Trophoblast cell (in vitro differentiated cells and primary cell): ENCODE results near the gene EXD3.
A peak's percentile ranks its signal among the peaks of the same experiment; 100 is the strongest.
"Not testable (repeated sequence)": the region's sequence is repeated elsewhere in the genome, so short reads cannot be mapped to it uniquely, and the experiment has no call there.

ENCODE experiments used
- DNase-seq, 2 donors: peaks; one replicate each; pipeline ENCODE4 v3.0.0-alpha.2; 2016
- H2AFZ ChIP-seq: 2 replicates; pipeline ENCODE4 v1.6.1; 2013; ENCODE audit warnings: low read length, moderate library complexity, mild to moderate bottlenecking; ENCODE audit not compliant: insufficient read depth, poor library complexity
- H2AK5ac ChIP-seq: 2 replicates; pipeline ENCODE4 v1.6.1; 2013; ENCODE audit warnings: mild to moderate bottlenecking, low read length
- H2BK120ac ChIP-seq: 2 replicates; pipeline ENCODE4 v1.6.1; 2013; ENCODE audit warnings: low read length, mild to moderate bottlenecking, moderate library complexity; ENCODE audit not compliant: insufficient read depth, poor library complexity
- H2BK12ac ChIP-seq: 2 replicates; pipeline ENCODE4 v1.6.1; 2013; ENCODE audit warnings: mild to moderate bottlenecking, low read length, moderate library complexity
- H2BK5ac ChIP-seq: 2 replicates; pipeline ENCODE4 v1.6.1; 2013; ENCODE audit warnings: low read length, low read depth, moderate library complexity, mild to moderate bottlenecking; ENCODE audit not compliant: poor library complexity
- H3K14ac ChIP-seq: 2 replicates; pipeline ENCODE4 v1.6.1; 2013; ENCODE audit warnings: mild to moderate bottlenecking, low read length
- H3K18ac ChIP-seq: 2 replicates; pipeline ENCODE4 v1.6.1; 2013; ENCODE audit warnings: mild to moderate bottlenecking, low read length
- H3K23ac ChIP-seq: 2 replicates; pipeline ENCODE4 v1.6.1; 2013; ENCODE audit warnings: low read length
- H3K27ac ChIP-seq: 2 replicates; pipeline ENCODE4 v1.5.1; 2013; ENCODE audit warnings: low read depth, mild to moderate bottlenecking, inconsistent platforms, low read length, moderate library complexity
- H3K27me3 ChIP-seq: 2 replicates; pipeline ENCODE4 v1.6.1; 2013; ENCODE audit warnings: inconsistent platforms, mild to moderate bottlenecking, low read length, moderate library complexity; ENCODE audit not compliant: insufficient read depth
- H3K36me3 ChIP-seq, 2 experiments: 1 replicate in 1 of 2; 2 replicates in 1 of 2; pipeline ENCODE4 v1.6.1; 2013; ENCODE audit warnings: low read length in 2 of 2, mild to moderate bottlenecking in 2 of 2, moderate library complexity in 1 of 2; ENCODE audit not compliant: insufficient read depth in 2 of 2, control insufficient read depth in 1 of 2
- H3K4ac ChIP-seq: 2 replicates; pipeline ENCODE4 v1.6.1; 2013; ENCODE audit warnings: low read depth, mild to moderate bottlenecking, low read length, moderate library complexity
- H3K4me1 ChIP-seq, 2 experiments: 1 replicate in 1 of 2; 2 replicates in 1 of 2; pipeline ENCODE4 v1.6.1; 2013; ENCODE audit warnings: low read length in 2 of 2, mild to moderate bottlenecking in 2 of 2, moderate library complexity in 1 of 2; ENCODE audit not compliant: insufficient read depth in 2 of 2, control insufficient read depth in 1 of 2
- H3K4me2 ChIP-seq: 2 replicates; pipeline ENCODE4 v1.6.1; 2013; ENCODE audit warnings: inconsistent platforms, mild to moderate bottlenecking, low read length, moderate library complexity
- H3K4me3 ChIP-seq: 2 replicates; pipeline ENCODE4 v1.5.1; 2013; ENCODE audit warnings: mild to moderate bottlenecking, low read depth, low read length, inconsistent platforms
- H3K79me1 ChIP-seq: one replicate; pipeline ENCODE4 v1.6.1; 2013; ENCODE audit warnings: low read length
- H3K79me2 ChIP-seq: 2 replicates; pipeline ENCODE4 v1.6.1; 2013; ENCODE audit warnings: low read length, mild to moderate bottlenecking; ENCODE audit not compliant: control insufficient read depth, insufficient read depth, poor library complexity
- H3K9ac ChIP-seq: 2 replicates; pipeline ENCODE4 v1.6.1; 2013; ENCODE audit warnings: mild to moderate bottlenecking, low read length
- H3K9me3 ChIP-seq: 2 replicates; pipeline ENCODE4 v1.6.1; 2013; ENCODE audit warnings: low read depth, mild to moderate bottlenecking, control low read depth, inconsistent platforms, low read length; ENCODE audit not compliant: insufficient read depth
- H4K12ac ChIP-seq: 2 replicates; pipeline ENCODE4 v1.6.1; 2013; ENCODE audit warnings: low read depth, mild to moderate bottlenecking, low read length, moderate library complexity
- H4K8ac ChIP-seq: 2 replicates; pipeline ENCODE4 v1.6.1; 2013; ENCODE audit warnings: low read depth, mild to moderate bottlenecking, low read length, moderate library complexity
- H4K91ac ChIP-seq: one replicate; pipeline ENCODE4 v1.6.1; 2013; ENCODE audit warnings: low read depth, mild to moderate bottlenecking, low read length, moderate library complexity
- WGBS: extraction: QIAGEN DNeasy Blood & Tissue Kit; methylation state at CpG from one replicate; pipeline ENCODE4 v1.1.7; 2013; ENCODE audit warnings: missing lambda C conversion rate; ENCODE audit not compliant: insufficient read length, insufficient coverage; ENCODE audit errors: extremely low coverage; 5-methylcytosine and 5-hydroxymethylcytosine counted together

EXD3 gene

DNA sequence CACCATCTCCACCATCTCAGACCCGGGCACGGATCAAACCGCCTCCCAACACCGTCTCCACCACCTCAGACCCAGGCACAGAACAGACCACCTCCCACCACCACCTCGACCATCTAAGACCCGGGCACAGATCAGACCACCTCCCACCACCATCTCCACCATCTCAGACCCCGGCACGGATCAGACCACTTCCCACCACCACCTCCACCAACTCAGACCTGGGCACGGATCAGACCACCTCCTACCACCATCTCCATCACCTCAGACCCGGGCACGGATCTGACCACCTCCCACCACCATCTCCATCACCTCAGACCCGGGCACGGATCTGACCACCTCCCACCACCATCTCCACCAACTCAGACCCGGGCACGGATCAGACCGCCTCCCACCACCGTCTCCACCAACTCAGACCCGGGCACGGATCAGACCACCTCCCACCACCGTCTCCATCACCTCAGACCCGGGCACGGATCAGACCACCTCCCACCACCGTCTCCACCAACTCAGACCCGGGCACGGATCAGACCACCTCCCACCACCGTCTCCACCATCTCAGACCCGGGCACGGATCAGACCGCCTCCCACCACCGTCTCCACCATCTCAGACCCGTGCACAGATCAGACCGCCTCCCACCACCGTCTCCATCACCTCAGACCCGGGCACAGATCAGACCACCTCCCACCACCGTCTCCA is 43.6 kb upstream of the EXD3 start:
- not testable (repeated sequence) for H3K4ac ChIP-seq, H2AK5ac ChIP-seq, DNase-seq, H3K4me3 ChIP-seq, H3K79me1 ChIP-seq, H2AFZ ChIP-seq, H3K4me1 ChIP-seq, H4K12ac ChIP-seq, H3K27ac ChIP-seq, H4K91ac ChIP-seq, H3K18ac ChIP-seq, H3K27me3 ChIP-seq, H3K36me3 ChIP-seq, H3K9ac ChIP-seq, H2BK5ac ChIP-seq, H3K14ac ChIP-seq, H3K23ac ChIP-seq, H4K8ac ChIP-seq, H2BK120ac ChIP-seq, H2BK12ac ChIP-seq, H3K79me2 ChIP-seq, H3K4me2 ChIP-seq, H3K9me3 ChIP-seq
- WGBS, result no CpG with 5 or more reads among the region's 35 CpGs

GRCh38 chr9:137465720-137466388 is 42.9 kb upstream of the EXD3 start:
- no peak for DNase-seq
- no peak overlapping the region for H2AK5ac ChIP-seq
- peaks cover 2% of the 10 kb centered on the region for H3K27me3 ChIP-seq
- no peaks in the 10 kb centered on the region for H3K79me2 ChIP-seq
- H2BK5ac ChIP-seq, result no peak overlapping the region
- no peak overlapping the region for H2BK12ac ChIP-seq
- H3K18ac ChIP-seq, result no peak overlapping the region
- H3K4me1 ChIP-seq, result no peaks in the 10 kb centered on the region
- H3K4me3 ChIP-seq, result no peak overlapping the region
- no peak overlapping the region for H2BK120ac ChIP-seq
- no peak overlapping the region for H4K12ac ChIP-seq
- no peak overlapping the region for H4K91ac ChIP-seq
- no peaks in the 10 kb centered on the region for H3K79me1 ChIP-seq
- H3K4ac ChIP-seq, result no peak overlapping the region
- no peaks in the 10 kb centered on the region for H3K36me3 ChIP-seq
- WGBS, result no CpG with 5 or more reads among the region's 23 CpGs
- no peak overlapping the region for H2AFZ ChIP-seq
- H3K27ac ChIP-seq, result no peak overlapping the region
- no peak overlapping the region for H3K14ac ChIP-seq
- H3K4me2 ChIP-seq, result no peak overlapping the region
- H3K9ac ChIP-seq, result no peak overlapping the region
- H3K9me3 ChIP-seq, result peaks cover 3% of the 10 kb centered on the region
- no peak overlapping the region for H4K8ac ChIP-seq
- no peak overlapping the region for H3K23ac ChIP-seq

DNA sequence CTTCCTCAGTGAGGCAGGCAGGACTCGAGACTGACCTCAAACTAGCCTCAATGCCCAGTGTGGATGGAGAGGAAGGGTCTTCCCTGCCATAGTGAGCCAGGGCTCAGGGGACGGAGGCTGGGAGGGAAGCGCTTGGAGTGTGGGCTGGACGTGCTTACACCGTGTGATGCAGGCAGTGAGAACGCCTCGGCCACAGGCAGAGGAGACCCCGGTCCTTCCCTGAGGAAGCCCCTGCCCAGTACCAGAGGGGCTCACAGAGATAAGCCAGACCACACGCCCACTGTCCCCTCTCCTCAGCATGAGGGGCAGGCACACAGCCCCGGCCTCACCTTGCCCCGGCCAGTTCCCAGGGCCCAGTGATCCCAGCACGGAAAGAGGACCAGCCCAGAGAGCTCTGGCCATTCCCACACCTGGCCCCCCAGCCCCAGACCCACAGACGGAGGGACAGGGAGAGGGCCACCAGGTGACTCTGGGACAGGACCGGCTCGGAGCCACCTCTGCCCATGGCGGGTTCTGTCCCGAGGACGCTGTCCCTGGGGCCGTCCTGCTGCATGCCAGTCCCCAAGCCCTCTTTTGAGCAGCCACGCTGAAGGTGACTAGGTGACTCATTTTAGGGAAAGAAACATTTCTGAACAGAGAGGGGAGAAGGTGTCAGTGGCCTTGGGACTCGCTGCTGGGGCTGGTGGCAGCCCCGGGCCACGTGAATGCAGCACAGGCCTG is 42.2 kb upstream of the EXD3 start:
- H3K14ac ChIP-seq, result no peak overlapping the region
- H2BK5ac ChIP-seq, result no peak overlapping the region
- no peak overlapping the region for H2AFZ ChIP-seq
- H3K27ac ChIP-seq, result no peak overlapping the region
- no peak overlapping the region for H4K8ac ChIP-seq
- no peak overlapping the region for H3K23ac ChIP-seq
- no peak overlapping the region for H3K4ac ChIP-seq
- H3K79me2 ChIP-seq, result no peaks in the 10 kb centered on the region
- no peak overlapping the region for H3K9ac ChIP-seq
- peaks cover 3% of the 10 kb centered on the region for H3K9me3 ChIP-seq
- H3K4me3 ChIP-seq, result no peak overlapping the region
- whole genome bisulfite sequencing, result no CpG with 5 or more reads among the region's 23 CpGs
- H4K12ac ChIP-seq, result no peak overlapping the region
- no peak overlapping the region for H2BK120ac ChIP-seq
- H3K36me3 ChIP-seq, result no peaks in the 10 kb centered on the region
- H2AK5ac ChIP-seq, result no peak overlapping the region
- H4K91ac ChIP-seq, result no peak overlapping the region
- peaks cover 2% of the 10 kb centered on the region for H3K27me3 ChIP-seq
- no peak for DNase-seq
- no peak overlapping the region for H3K18ac ChIP-seq
- H2BK12ac ChIP-seq, result no peak overlapping the region
- no peaks in the 10 kb centered on the region for H3K79me1 ChIP-seq
- H3K4me1 ChIP-seq, result no peaks in the 10 kb centered on the region
- no peak overlapping the region for H3K4me2 ChIP-seq

- WGBS, result no CpG with 5 or more reads among the region's 28 CpGs
Measured at GRCh38 chr9:137464291-137464999, 41.5 kb upstream of the EXD3 start.

More at GRCh38 chr9:137464291-137464999, 41.5 kb upstream of the EXD3 start:
- Histone ChIP-seq H3K79me1 (peaks cover 2% of the 10 kb centered on the region), H3K9ac (no peak overlapping the region), H2BK5ac (no peak overlapping the region), H3K27me3 (peaks cover 2% of the 10 kb centered on the region), H3K4me1 (peaks cover 2% of the 10 kb centered on the region in 2 experiments), H3K9me3 (peaks cover 3% of the 10 kb centered on the region), H2BK120ac (no peak overlapping the region), H4K8ac (no peak overlapping the region), H3K18ac (no peak overlapping the region), H3K79me2 (peaks cover 1% of the 10 kb centered on the region), H3K4me2 (no peak overlapping the region), H4K12ac (no peak overlapping the region), H2BK12ac (no peak overlapping the region), H3K14ac (no peak overlapping the region), H3K4me3 (no peak overlapping the region), H3K36me3 (no peaks in the 10 kb centered on the region), H2AK5ac (no peak overlapping the region), H2AFZ (no peak overlapping the region), H3K27ac (no peak overlapping the region), H3K23ac (no peak overlapping the region), H3K4ac (no peak overlapping the region), H4K91ac (no peak overlapping the region)
- peak; percentile 74 to 82 for DNase-seq
